Endothelial cell of umbilical vein (primary cell): Measurements from ENCODE around the gene TRPM1. TPM values are rescaled to one million over a fixed set of nuclear protein-coding genes. Genes with fewer than 3 reads are reported as not detected.

Experiments used
- BruUV-seq: library from RNA; stranded (reverse); fragments of 400-500 nt; replicated peaks from 2 replicates; lab custom pipeline; 2021; lab: Mats Ljungman, UMichigan
- CTCF ChIA-PET: fragments of 300-600, 350-600 bp; sonication (Branson Sonifier 250); formaldehyde crosslinking; loops from one replicate; lab custom pipeline; 2021; ENCODE audit warnings: antibody characterized with exemption, inconsistent platforms; lab: Charles Lee
- POLR2A ChIA-PET: fragments of 300-600, 350-600 bp; sonication (Branson Sonifier 250); formaldehyde crosslinking; loops from one replicate; lab custom pipeline; 2021; ENCODE audit warnings: antibody characterized with exemption, inconsistent platforms; lab: Charles Lee
- DNase-seq: peaks from one replicate; pipeline ENCODE4 v3.0.0-alpha.2; 2011; ENCODE audit warnings: low read depth, low spot score
- FAIRE-seq: peaks from 2 replicates; lab custom pipeline; 2011; peaks lifted over from hg19 to GRCh38; lab: Jason Lieb, UNC
- H2AFZ ChIP-seq: 2 replicates; pipeline ENCODE4 v1.6.0; 2012; ENCODE audit warnings: low read depth, low read length, control low read depth, inconsistent platforms
- H3K27ac ChIP-seq: 2 replicates; pipeline ENCODE4 v1.5.1; 2011; ENCODE audit warnings: low read depth, mild to moderate bottlenecking, control low read depth, low read length, moderate library complexity; ENCODE audit not compliant: insufficient read depth
- H3K27me3 ChIP-seq, 2 experiments: 2 replicates each; pipeline versions ENCODE4 v1.6.0 to v1.6.1; 2011; ENCODE audit warnings: low read length in 2 of 2, mixed read lengths in 1 of 2; ENCODE audit not compliant: control insufficient read depth in 2 of 2, insufficient read depth in 2 of 2
- H3K36me3 ChIP-seq, 2 experiments: 2 replicates in 1 of 2; 3 replicates in 1 of 2; pipeline ENCODE4 v1.5.1; 2011; ENCODE audit warnings: low read length in 2 of 2, mild to moderate bottlenecking in 1 of 2, moderate library complexity in 1 of 2; ENCODE audit not compliant: control insufficient read depth in 2 of 2, insufficient read depth in 2 of 2; ENCODE audit errors: extremely low read depth in 1 of 2
- H3K4me1 ChIP-seq: 3 replicates; pipeline ENCODE4 v1.5.1; 2011; ENCODE audit warnings: mild to moderate bottlenecking, low read length; ENCODE audit not compliant: control insufficient read depth, insufficient read depth; ENCODE audit errors: extremely low read depth
- H3K4me2 ChIP-seq: 2 replicates; pipeline ENCODE4 v1.6.1; 2011; ENCODE audit warnings: low read length, control low read depth, mixed read lengths; ENCODE audit not compliant: insufficient read depth
- H3K4me3 ChIP-seq, 3 experiments: fragments of 200-600 bp in 1 of 3; sonication (generic), shearing (Covaris generic) in 1 of 3; replicated peaks in 1 of 3; 2 replicates each; pipeline ENCODE4 v1.5.1; 2011 to 2016; ENCODE audit warnings: control low read depth in 3 of 3, low read length in 3 of 3, mild to moderate bottlenecking in 2 of 3, inconsistent platforms in 1 of 3, low read depth in 1 of 3, moderate library complexity in 1 of 3; ENCODE audit not compliant: insufficient read depth in 1 of 3
- H3K79me2 ChIP-seq: 2 replicates; pipeline ENCODE4 v1.6.0; 2012; ENCODE audit warnings: low read length, inconsistent platforms; ENCODE audit not compliant: control insufficient read depth, insufficient read depth
- H3K9ac ChIP-seq: replicated peaks from 2 replicates; pipeline ENCODE3; 2011; ENCODE audit warnings: low read length, control low read depth; ENCODE audit not compliant: insufficient read depth; ENCODE audit errors: extremely low read depth
- H3K9me1 ChIP-seq: replicated peaks from 3 replicates; pipeline ENCODE4 v1.6.0; 2011; ENCODE audit warnings: mild to moderate bottlenecking, low read length; ENCODE audit not compliant: control insufficient read depth, insufficient read depth; ENCODE audit errors: extremely low read depth
- H3K9me3 ChIP-seq: replicated peaks from 2 replicates; pipeline ENCODE4 v1.5.1; 2012; ENCODE audit warnings: low read length, inconsistent platforms; ENCODE audit not compliant: control insufficient read depth, insufficient read depth
- H4K20me1 ChIP-seq: replicated peaks from 2 replicates; pipeline ENCODE3; 2011; ENCODE audit warnings: mild to moderate bottlenecking, low read length; ENCODE audit not compliant: control insufficient read depth, insufficient read depth; ENCODE audit errors: extremely low read depth
- CTCF ChIP-seq, 2 donors: IDR thresholded peaks; 1 replicate in 1 of 2; 2 replicates in 1 of 2; pipeline ENCODE4 v1.5.1; 2011; ENCODE audit warnings: low read length in 2 of 2, mild to moderate bottlenecking in 2 of 2, moderate library complexity in 2 of 2, control low read depth in 1 of 2, inconsistent platforms in 1 of 2, low read depth in 1 of 2; ENCODE audit not compliant: insufficient read depth in 1 of 2; ENCODE audit errors: extremely low read depth in 1 of 2
- EZH2 ChIP-seq: IDR thresholded peaks from 2 replicates; pipeline ENCODE4 v1.6.1; 2012; ENCODE audit warnings: borderline replicate concordance, low read depth, mild to moderate bottlenecking, moderate library complexity, low read length, inconsistent platforms; ENCODE audit not compliant: severe bottlenecking
- FOS ChIP-seq: IDR thresholded peaks from 2 replicates; pipeline ENCODE4 v1.6.1; 2011; ENCODE audit warnings: mild to moderate bottlenecking, low read length, moderate library complexity, borderline replicate concordance; ENCODE audit not compliant: insufficient read depth
- GATA2 ChIP-seq: IDR thresholded peaks from 2 replicates; pipeline ENCODE4 v1.7.0; 2011; ENCODE audit warnings: low read depth, mild to moderate bottlenecking, moderate library complexity, mixed read lengths, low read length; ENCODE audit not compliant: insufficient read length, insufficient read depth
- JUN ChIP-seq: IDR thresholded peaks from 2 replicates; pipeline ENCODE4 v1.6.1; 2011; ENCODE audit warnings: borderline replicate concordance, low read depth; ENCODE audit not compliant: insufficient read length, insufficient read depth
- MAX ChIP-seq: IDR thresholded peaks from 2 replicates; pipeline ENCODE4 v1.6.1; 2011; ENCODE audit not compliant: insufficient read depth, insufficient read length
- MYC ChIP-seq: IDR thresholded peaks from one replicate; pipeline ENCODE4 v1.6.1; 2011; ENCODE audit warnings: mild to moderate bottlenecking, low read depth, low read length
- POLR2A ChIP-seq: IDR thresholded peaks from 2 replicates; pipeline ENCODE4 v1.6.1; 2012; ENCODE audit warnings: low read depth, mild to moderate bottlenecking, control low read depth, low read length
- POLR2AphosphoS5 ChIP-seq: IDR thresholded peaks from 2 replicates; pipeline ENCODE4 v1.6.1; 2012; ENCODE audit warnings: low read depth, mild to moderate bottlenecking, control low read depth, low read length, moderate library complexity; ENCODE audit not compliant: insufficient read depth
- dilution Hi-C: fragments of 300-500 bp; cut with MboI; formaldehyde crosslinking; loops from one replicate; pipeline ENCODE4 v1.15.0; 2019; ENCODE audit warnings: low sequenced_read_pairs; ENCODE audit not compliant: extremely low pct_ligation_motif_present
- intact Hi-C: fragments of 100-400 bp; cut with micrococcal nuclease; formaldehyde crosslinking; loops from one replicate; pipeline ENCODE4 v1.10.0; 2022
- polyA plus RNA-seq, 4 experiments: library from polyadenylated mRNA; depleted of rRNA in 3 of 4; stranded (reverse) in 3 of 4; unstranded in 1 of 4; fragments of >200 nt; gene quantifications; 2 replicates each; pipeline versions ENCODE4 v1.2.1 to v1.2.3, GENCODE V29; 2011 to 2012; ENCODE audit warnings: missing spikeins in 1 of 4
- total RNA-seq: library from RNA; stranded (reverse); gene quantifications from 2 replicates; pipeline ENCODE4 v1.2.3, GENCODE V29; 2021

TRPM1 gene
- total and polyA plus RNA-seq, 2 donors (not counting 3 experiments of a cell fraction or from before 2014, with no cell fraction given): 0.19 TPM; not detected in 1

DNA sequence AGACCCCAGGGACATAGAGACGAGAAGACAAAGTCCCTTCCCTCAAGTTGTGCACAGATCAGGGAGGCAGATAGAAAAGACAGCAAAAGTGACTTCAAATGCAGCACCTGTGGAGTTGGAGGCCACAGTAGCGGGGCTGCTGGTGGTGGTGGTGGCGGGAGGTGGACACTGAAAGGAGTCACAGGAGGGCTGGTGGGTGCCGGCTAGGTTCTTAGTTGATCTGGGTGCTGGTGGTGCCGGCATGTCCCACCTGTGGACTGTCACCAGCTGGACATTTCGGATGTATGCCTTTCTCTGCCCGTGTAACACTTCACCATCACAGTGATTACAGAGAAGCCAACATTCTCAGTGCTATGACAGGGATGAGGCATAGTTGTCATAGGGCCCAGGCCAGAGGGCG, 60.9 kb downstream of the TRPM1 start:
- TF ChIP-seq FOS: no peak
- TF ChIP-seq EZH2: no peak
- no peak for TF ChIP-seq MAX
- no peak for TF ChIP-seq POLR2A
- TF ChIP-seq MYC: no peak
- TF ChIP-seq GATA2: no peak
- no peak for TF ChIP-seq POLR2AphosphoS5
- no peak for TF ChIP-seq CTCF (IDR thresholded peaks at IDR 0.05; ENCODE audit: extremely low read depth in 1 of 2, insufficient read depth in 1 of 2, low read depth in 1 of 2, low read length in 2 of 2)
- no peak for TF ChIP-seq JUN
- Histone ChIP-seq H3K9ac (no peak overlapping the region), H3K27me3 (no peaks in the 10 kb centered on the region), H2AFZ (no peak overlapping the region), H3K9me1 (no peaks in the 10 kb centered on the region), H3K79me2 (no peaks in the 10 kb centered on the region), H4K20me1 (no peaks in the 10 kb centered on the region), H3K9me3 (no peaks in the 10 kb centered on the region), H3K4me3 (no peak overlapping the region), H3K4me1 (no peaks in the 10 kb centered on the region), H3K4me2 (no peak overlapping the region), H3K27ac (no peak overlapping the region), H3K36me3 (no peaks in the 10 kb centered on the region)
- BruUV-seq: no TSS peak
- intact Hi-C loops (no loop called here), dilution Hi-C loops (no loop called here)
- ChIA-PET CTCF (interaction anchor here (0.6 to 1.4 kb wide), 3 partner anchors 45 to 1580 kb away, joined by 3 to 6 read pairs (median 4); no protein-coding TSS in a partner anchor), POLR2A (no interaction called here)
- FAIRE-seq (no peak), DNase-seq (no peak)
